ENCODE measurements around the gene EVL.

GRCh38 chr14:100150932-100151587 is 85.8 kb downstream of the EVL start:
- TF ChIP-seq PBX3 (IDR thresholded peaks at IDR 0.05): no peak
- no peak for TF ChIP-seq BHLHE40 (IDR thresholded peaks at IDR 0.05; ENCODE audit: low read depth, low read length)
- no peak for TF ChIP-seq MAX (IDR thresholded peaks at IDR 0.05)
- no peak for TF ChIP-seq CBX2 (IDR thresholded peaks at IDR 0.05; ENCODE audit: borderline replicate concordance, low read depth)
- no peak for TF ChIP-seq CTCF (IDR thresholded peaks at IDR 0.05)
- no peak for TF ChIP-seq POLR2A (IDR thresholded peaks at IDR 0.05; ENCODE audit: low read length)
- TF ChIP-seq RAD21 (conservative IDR thresholded peaks at IDR 0.05 in 1 of 2, IDR thresholded peaks at IDR 0.05 in 1 of 2): no peak
- no peak for TF ChIP-seq HEYL (CRISPR knock-in tag; IDR thresholded peaks at IDR 0.05)
- TF ChIP-seq MYC (IDR thresholded peaks at IDR 0.05; ENCODE audit: borderline replicate concordance, low read length): no peak
